HuH-7 (cell line): ENCODE data around the gene MDM2.
A peak's percentile ranks its signal among the peaks of the same experiment; 100 is the strongest.

ENCODE experiments used
- DNase-seq: peaks from one replicate; pipeline ENCODE4 v3.0.0; 2011; ENCODE audit warnings: low spot score

Gene MDM2

GRCh38 chr12:68807576-68808387 is at the start of gene MDM2:
Gene MDM2, plus strand, starts transcription at chr12:68808177. Its CDS starts 301 bp downstream, at chr12:68808478.
- DNase-seq, result peak; percentile 97

GRCh38 chr12:68759852-68760251 is 48.1 kb upstream of the MDM2 start:
- no peak for DNase-seq

- no peak for DNase-seq
Measured at GRCh38 chr12:68760806-68761441, 47.1 kb upstream of the MDM2 start.

- no peak for DNase-seq
Measured at GRCh38 chr12:68761442-68761812, 46.5 kb upstream of the MDM2 start.

- DNase-seq, result no peak
Measured at GRCh38 chr12:68761901-68762630, 45.9 kb upstream of the MDM2 start.

- no peak for DNase-seq
Measured at GRCh38 chr12:68762691-68763090, 45.3 kb upstream of the MDM2 start.

- DNase-seq, result no peak
Measured at GRCh38 chr12:68765696-68766095, 42.3 kb upstream of the MDM2 start.

- DNase-seq, result no peak
Measured at GRCh38 chr12:68766646-68767045, 41.3 kb upstream of the MDM2 start.

- no peak for DNase-seq
Measured at GRCh38 chr12:68767191-68767590, 40.8 kb upstream of the MDM2 start.

GRCh38 chr12:68768431-68768939 is 39.5 kb upstream of the MDM2 start:
- no peak for DNase-seq

GRCh38 chr12:68769941-68770340 is 38.0 kb upstream of the MDM2 start:
- no peak for DNase-seq

GRCh38 chr12:68771223-68771925 is 36.6 kb upstream of the MDM2 start:
- no peak for DNase-seq

- no peak for DNase-seq
Measured at GRCh38 chr12:68772714-68773113, 35.3 kb upstream of the MDM2 start.

GRCh38 chr12:68773582-68773981 is 34.4 kb upstream of the MDM2 start:
- no peak for DNase-seq

- DNase-seq, result no peak
Measured at GRCh38 chr12:68775121-68775630, 32.8 kb upstream of the MDM2 start.

- DNase-seq, result no peak
Measured at GRCh38 chr12:68776976-68777610, 30.9 kb upstream of the MDM2 start.

- no peak for DNase-seq
Measured at GRCh38 chr12:68779280-68779679, 28.7 kb upstream of the MDM2 start.

GRCh38 chr12:68780731-68781130 is 27.2 kb upstream of the MDM2 start:
- DNase-seq, result no peak

- DNase-seq, result no peak
Measured at GRCh38 chr12:68781728-68782127, 26.2 kb upstream of the MDM2 start.

GRCh38 chr12:68784015-68784414 is 24.0 kb upstream of the MDM2 start:
- peak; percentile 47 for DNase-seq

- no peak for DNase-seq
Measured at GRCh38 chr12:68785358-68785757, 22.6 kb upstream of the MDM2 start.
